GM23338 (cell line): ENCODE data around the gene KRIT1.

Experiments
- CREB1 ChIP-seq: fragments of 250-450 bp; sonication (Bioruptor Pico); IDR thresholded peaks from 2 replicates; pipeline ENCODE4 v1.5.0; 2020; ENCODE audit warnings: low read depth, mild to moderate bottlenecking, moderate library complexity
- CTCF ChIP-seq, 2 experiments: fragments of 200-600 bp in 1 of 2; sonication (generic) in 1 of 2; conservative IDR thresholded peaks; 2 replicates each; pipeline versions ENCODE4 v1.5.1 to v1.6.1; 2016 to 2017; ENCODE audit warnings: antibody characterized with exemption in 2 of 2, low read depth in 2 of 2, mild to moderate bottlenecking in 2 of 2, moderate library complexity in 1 of 2
- EZH2 ChIP-seq: fragments of 200-600 bp; sonication (generic); IDR thresholded peaks from one replicate; pipeline ENCODE4 v1.8.0; 2017; ENCODE audit warnings: antibody characterized with exemption, mild to moderate bottlenecking, low read depth; ENCODE audit not compliant: unreplicated experiment
- EZH2phosphoT487 ChIP-seq: fragments of 200-600 bp; sonication (generic); IDR thresholded peaks from one replicate; pipeline ENCODE4 v1.8.1; 2018; ENCODE audit warnings: antibody characterized with exemption; ENCODE audit not compliant: unreplicated experiment
- STAT1 ChIP-seq: IDR thresholded peaks from one replicate; pipeline ENCODE4 v1.6.1; 2016; ENCODE audit warnings: antibody characterized with exemption; ENCODE audit not compliant: unreplicated experiment
- ZNF114 ChIP-seq: fragments of 250-450 bp; sonication (Bioruptor Pico); IDR thresholded peaks from 2 replicates; pipeline ENCODE4 v1.5.0; 2020; ENCODE audit warnings: mild to moderate bottlenecking, moderate library complexity
- TF ChIP-seq, protein P1 (sequence below): fragments of 250-450 bp; sonication (Bioruptor Pico); IDR thresholded peaks from 2 replicates; pipeline ENCODE4 v1.5.0; 2020; ENCODE audit warnings: mild to moderate bottlenecking, moderate library complexity
- TF ChIP-seq, protein P2 (sequence below): IDR thresholded peaks from 2 replicates; pipeline ENCODE4 v1.6.1; 2016; ENCODE audit warnings: antibody characterized with exemption
- TF ChIP-seq, protein P3 (sequence below): IDR thresholded peaks from one replicate; pipeline ENCODE4 v1.6.1; 2018; ENCODE audit warnings: antibody characterized with exemption; ENCODE audit not compliant: unreplicated experiment

DNA sequence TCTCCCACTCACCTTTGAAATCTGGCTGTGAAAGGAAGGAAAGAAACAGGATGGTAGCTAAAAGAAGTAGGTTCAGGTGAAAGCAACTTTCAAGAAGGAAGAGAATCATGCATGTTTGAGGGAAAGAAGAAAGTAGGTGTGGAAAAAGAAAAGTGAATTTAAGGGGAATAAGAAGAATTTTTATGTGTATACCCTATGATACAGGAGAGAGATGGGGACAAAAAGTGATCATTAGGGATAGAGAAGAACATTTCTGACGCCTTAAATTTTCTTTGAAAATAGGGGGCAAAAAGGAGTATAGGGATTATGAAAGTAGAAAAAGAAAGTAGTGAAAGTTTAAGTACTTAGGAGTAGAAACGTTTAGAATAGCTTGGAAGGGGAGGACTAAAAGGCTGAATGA is 15.2 kb downstream of the KRIT1 start:
- TF ChIP-seq CTCF (conservative IDR thresholded peaks at IDR 0.05; ENCODE audit: low read depth in 2 of 2) = no peak
- TF ChIP-seq EZH2phosphoT487 = no peak
- TF ChIP-seq, protein P1, sequence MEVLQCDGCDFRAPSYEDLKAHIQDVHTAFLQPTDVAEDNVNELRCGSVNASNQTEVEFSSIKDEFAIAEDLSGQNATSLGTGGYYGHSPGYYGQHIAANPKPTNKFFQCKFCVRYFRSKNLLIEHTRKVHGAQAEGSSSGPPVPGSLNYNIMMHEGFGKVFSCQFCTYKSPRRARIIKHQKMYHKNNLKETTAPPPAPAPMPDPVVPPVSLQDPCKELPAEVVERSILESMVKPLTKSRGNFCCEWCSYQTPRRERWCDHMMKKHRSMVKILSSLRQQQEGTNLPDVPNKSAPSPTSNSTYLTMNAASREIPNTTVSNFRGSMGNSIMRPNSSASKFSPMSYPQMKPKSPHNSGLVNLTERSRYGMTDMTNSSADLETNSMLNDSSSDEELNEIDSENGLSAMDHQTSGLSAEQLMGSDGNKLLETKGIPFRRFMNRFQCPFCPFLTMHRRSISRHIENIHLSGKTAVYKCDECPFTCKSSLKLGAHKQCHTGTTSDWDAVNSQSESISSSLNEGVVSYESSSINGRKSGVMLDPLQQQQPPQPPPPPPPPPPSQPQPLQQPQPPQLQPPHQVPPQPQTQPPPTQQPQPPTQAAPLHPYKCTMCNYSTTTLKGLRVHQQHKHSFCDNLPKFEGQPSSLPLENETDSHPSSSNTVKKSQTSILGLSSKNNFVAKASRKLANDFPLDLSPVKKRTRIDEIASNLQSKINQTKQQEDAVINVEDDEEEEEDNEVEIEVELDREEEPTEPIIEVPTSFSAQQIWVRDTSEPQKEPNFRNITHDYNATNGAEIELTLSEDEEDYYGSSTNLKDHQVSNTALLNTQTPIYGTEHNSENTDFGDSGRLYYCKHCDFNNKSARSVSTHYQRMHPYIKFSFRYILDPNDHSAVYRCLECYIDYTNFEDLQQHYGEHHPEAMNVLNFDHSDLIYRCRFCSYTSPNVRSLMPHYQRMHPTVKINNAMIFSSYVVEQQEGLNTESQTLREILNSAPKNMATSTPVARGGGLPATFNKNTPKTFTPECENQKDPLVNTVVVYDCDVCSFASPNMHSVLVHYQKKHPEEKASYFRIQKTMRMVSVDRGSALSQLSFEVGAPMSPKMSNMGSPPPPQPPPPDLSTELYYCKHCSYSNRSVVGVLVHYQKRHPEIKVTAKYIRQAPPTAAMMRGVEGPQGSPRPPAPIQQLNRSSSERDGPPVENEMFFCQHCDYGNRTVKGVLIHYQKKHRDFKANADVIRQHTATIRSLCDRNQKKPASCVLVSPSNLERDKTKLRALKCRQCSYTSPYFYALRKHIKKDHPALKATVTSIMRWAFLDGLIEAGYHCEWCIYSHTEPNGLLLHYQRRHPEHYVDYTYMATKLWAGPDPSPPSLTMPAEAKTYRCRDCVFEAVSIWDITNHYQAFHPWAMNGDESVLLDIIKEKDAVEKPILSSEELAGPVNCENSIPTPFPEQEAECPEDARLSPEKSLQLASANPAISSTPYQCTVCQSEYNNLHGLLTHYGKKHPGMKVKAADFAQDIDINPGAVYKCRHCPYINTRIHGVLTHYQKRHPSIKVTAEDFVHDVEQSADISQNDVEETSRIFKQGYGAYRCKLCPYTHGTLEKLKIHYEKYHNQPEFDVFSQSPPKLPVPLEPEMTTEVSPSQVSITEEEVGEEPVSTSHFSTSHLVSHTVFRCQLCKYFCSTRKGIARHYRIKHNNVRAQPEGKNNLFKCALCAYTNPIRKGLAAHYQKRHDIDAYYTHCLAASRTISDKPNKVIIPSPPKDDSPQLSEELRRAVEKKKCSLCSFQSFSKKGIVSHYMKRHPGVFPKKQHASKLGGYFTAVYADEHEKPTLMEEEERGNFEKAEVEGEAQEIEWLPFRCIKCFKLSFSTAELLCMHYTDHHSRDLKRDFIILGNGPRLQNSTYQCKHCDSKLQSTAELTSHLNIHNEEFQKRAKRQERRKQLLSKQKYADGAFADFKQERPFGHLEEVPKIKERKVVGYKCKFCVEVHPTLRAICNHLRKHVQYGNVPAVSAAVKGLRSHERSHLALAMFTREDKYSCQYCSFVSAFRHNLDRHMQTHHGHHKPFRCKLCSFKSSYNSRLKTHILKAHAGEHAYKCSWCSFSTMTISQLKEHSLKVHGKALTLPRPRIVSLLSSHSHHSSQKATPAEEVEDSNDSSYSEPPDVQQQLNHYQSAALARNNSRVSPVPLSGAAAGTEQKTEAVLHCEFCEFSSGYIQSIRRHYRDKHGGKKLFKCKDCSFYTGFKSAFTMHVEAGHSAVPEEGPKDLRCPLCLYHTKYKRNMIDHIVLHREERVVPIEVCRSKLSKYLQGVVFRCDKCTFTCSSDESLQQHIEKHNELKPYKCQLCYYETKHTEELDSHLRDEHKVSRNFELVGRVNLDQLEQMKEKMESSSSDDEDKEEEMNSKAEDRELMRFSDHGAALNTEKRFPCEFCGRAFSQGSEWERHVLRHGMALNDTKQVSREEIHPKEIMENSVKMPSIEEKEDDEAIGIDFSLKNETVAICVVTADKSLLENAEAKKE (CRISPR knock-in tag) = no peak
- no peak for TF ChIP-seq EZH2
- no peak for TF ChIP-seq CREB1 (CRISPR knock-in tag)
- TF ChIP-seq, protein P2, sequence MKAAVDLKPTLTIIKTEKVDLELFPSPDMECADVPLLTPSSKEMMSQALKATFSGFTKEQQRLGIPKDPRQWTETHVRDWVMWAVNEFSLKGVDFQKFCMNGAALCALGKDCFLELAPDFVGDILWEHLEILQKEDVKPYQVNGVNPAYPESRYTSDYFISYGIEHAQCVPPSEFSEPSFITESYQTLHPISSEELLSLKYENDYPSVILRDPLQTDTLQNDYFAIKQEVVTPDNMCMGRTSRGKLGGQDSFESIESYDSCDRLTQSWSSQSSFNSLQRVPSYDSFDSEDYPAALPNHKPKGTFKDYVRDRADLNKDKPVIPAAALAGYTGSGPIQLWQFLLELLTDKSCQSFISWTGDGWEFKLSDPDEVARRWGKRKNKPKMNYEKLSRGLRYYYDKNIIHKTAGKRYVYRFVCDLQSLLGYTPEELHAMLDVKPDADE = no peak
- TF ChIP-seq, protein P3, sequence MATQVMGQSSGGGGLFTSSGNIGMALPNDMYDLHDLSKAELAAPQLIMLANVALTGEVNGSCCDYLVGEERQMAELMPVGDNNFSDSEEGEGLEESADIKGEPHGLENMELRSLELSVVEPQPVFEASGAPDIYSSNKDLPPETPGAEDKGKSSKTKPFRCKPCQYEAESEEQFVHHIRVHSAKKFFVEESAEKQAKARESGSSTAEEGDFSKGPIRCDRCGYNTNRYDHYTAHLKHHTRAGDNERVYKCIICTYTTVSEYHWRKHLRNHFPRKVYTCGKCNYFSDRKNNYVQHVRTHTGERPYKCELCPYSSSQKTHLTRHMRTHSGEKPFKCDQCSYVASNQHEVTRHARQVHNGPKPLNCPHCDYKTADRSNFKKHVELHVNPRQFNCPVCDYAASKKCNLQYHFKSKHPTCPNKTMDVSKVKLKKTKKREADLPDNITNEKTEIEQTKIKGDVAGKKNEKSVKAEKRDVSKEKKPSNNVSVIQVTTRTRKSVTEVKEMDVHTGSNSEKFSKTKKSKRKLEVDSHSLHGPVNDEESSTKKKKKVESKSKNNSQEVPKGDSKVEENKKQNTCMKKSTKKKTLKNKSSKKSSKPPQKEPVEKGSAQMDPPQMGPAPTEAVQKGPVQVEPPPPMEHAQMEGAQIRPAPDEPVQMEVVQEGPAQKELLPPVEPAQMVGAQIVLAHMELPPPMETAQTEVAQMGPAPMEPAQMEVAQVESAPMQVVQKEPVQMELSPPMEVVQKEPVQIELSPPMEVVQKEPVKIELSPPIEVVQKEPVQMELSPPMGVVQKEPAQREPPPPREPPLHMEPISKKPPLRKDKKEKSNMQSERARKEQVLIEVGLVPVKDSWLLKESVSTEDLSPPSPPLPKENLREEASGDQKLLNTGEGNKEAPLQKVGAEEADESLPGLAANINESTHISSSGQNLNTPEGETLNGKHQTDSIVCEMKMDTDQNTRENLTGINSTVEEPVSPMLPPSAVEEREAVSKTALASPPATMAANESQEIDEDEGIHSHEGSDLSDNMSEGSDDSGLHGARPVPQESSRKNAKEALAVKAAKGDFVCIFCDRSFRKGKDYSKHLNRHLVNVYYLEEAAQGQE = no peak
- TF ChIP-seq STAT1 = no peak
- no peak for TF ChIP-seq ZNF114 (CRISPR knock-in tag)
